ENCODE measurements around the gene FHAD1.

The FHAD1 gene

GRCh38 chr1:15326691-15327588 is 79.9 kb downstream of the FHAD1 start:
- CTCF ChIA-PET, result no interaction called here

GRCh38 chr1:15328351-15329103 is 81.5 kb downstream of the FHAD1 start:
- DNase-seq (ENCODE audit: extremely low spot score), result no peak
- TF ChIP-seq, protein P1, sequence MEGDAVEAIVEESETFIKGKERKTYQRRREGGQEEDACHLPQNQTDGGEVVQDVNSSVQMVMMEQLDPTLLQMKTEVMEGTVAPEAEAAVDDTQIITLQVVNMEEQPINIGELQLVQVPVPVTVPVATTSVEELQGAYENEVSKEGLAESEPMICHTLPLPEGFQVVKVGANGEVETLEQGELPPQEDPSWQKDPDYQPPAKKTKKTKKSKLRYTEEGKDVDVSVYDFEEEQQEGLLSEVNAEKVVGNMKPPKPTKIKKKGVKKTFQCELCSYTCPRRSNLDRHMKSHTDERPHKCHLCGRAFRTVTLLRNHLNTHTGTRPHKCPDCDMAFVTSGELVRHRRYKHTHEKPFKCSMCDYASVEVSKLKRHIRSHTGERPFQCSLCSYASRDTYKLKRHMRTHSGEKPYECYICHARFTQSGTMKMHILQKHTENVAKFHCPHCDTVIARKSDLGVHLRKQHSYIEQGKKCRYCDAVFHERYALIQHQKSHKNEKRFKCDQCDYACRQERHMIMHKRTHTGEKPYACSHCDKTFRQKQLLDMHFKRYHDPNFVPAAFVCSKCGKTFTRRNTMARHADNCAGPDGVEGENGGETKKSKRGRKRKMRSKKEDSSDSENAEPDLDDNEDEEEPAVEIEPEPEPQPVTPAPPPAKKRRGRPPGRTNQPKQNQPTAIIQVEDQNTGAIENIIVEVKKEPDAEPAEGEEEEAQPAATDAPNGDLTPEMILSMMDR (IDR thresholded peaks at IDR 0.05; ENCODE audit: control extremely low read depth, extremely low read depth, low read depth, missing control alignments), result no peak
- CTCF ChIA-PET, result interaction anchor here (1.5 kb wide), 1 partner anchor 103 kb away, joined by 6 read pairs; no protein-coding TSS in a partner anchor
- POLR2A ChIA-PET, result no interaction called here

More at GRCh38 chr1:15326691-15327588, 79.9 kb downstream of the FHAD1 start:
- TF ChIP-seq, protein P1 (IDR thresholded peaks at IDR 0.05; ENCODE audit: control extremely low read depth, extremely low read depth, low read depth, missing control alignments), result no peak
- POLR2A ChIA-PET, result no interaction called here
- no peak for DNase-seq (ENCODE audit: extremely low spot score)

- DNase-seq (ENCODE audit: extremely low spot score), result peak; percentile 51
- TF ChIP-seq, protein P1 (IDR thresholded peaks at IDR 0.05; ENCODE audit: control extremely low read depth, extremely low read depth, low read depth, missing control alignments), result peak; percentile 30
- ChIA-PET CTCF (interaction anchor here (1.5 kb wide), 1 partner anchor 102 kb away, joined by 6 read pairs; no protein-coding TSS in a partner anchor), POLR2A (no interaction called here)
Measured at GRCh38 chr1:15329104-15329820, 82.2 kb downstream of the FHAD1 start.

DNA sequence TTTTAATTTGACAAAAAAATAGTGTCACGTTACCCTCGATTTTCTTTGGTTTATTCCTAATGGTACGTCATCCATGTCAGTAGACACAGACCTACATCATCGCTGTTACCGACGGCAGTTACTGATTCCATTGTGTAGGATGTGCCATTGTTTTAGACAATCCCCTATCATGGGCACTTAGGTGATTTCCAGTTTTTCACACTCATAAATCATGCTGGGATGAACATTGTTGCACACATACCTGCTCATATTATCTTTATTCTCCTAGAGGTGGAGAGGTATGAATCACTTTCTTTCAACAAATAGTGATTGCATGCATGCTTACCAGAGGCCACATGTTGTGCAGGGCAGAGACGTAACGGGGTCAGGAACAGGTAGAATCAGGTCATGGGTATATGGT is 83.0 kb downstream of the FHAD1 start:
- no peak for DNase-seq (ENCODE audit: extremely low spot score)
- CTCF ChIA-PET, result no interaction called here
- TF ChIP-seq, protein P1 (IDR thresholded peaks at IDR 0.05; ENCODE audit: control extremely low read depth, extremely low read depth, low read depth, missing control alignments), result no peak
- POLR2A ChIA-PET, result no interaction called here

GRCh38 chr1:15331180-15331579 is 84.2 kb downstream of the FHAD1 start:
- no peak for DNase-seq (ENCODE audit: extremely low spot score)
- CTCF ChIA-PET, result interaction anchor here (1.8 to 5.8 kb wide), 3 partner anchors 7 to 100 kb away, joined by 4 to 44 read pairs (median 10); no protein-coding TSS in a partner anchor
- POLR2A ChIA-PET, result no interaction called here
- TF ChIP-seq, protein P1 (IDR thresholded peaks at IDR 0.05; ENCODE audit: control extremely low read depth, extremely low read depth, low read depth, missing control alignments), result no peak

GRCh38 chr1:15331734-15332133 is 84.7 kb downstream of the FHAD1 start:
- TF ChIP-seq, protein P1 (IDR thresholded peaks at IDR 0.05; ENCODE audit: control extremely low read depth, extremely low read depth, low read depth, missing control alignments), result no peak
- no peak for DNase-seq (ENCODE audit: extremely low spot score)
- CTCF ChIA-PET, result interaction anchor here (1.8 to 5.8 kb wide), 3 partner anchors 8 to 100 kb away, joined by 4 to 44 read pairs (median 10); no protein-coding TSS in a partner anchor
- POLR2A ChIA-PET, result no interaction called here

Data from GM10248 (cell line).